ENCODE data around the gene LIPG.

DNA sequence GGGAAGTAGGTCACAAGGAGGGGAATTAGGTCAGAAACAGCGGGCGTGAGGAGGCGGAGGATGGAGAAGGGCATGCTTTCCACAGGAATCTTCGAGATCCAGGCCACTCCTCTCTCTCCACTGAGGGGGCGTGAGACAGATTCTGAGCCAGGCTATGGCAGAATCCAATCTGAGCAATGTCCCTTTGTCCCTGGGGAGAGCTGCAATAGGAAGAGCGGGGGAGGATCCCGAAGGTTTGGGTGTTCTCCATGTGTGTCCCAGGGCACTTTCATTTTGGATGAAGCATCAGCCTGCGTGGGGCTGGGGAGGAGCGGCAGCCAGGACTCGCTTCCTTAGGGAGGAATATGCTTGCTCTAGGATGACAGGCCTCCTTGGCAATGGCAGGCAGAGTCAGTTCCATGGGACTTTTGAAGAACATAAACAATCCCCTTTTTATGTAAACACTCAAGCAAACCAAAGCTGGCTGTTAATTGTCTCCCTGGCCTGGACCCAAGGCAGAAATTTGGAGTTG lies 84.0 kb downstream of the LIPG start:
- TF ChIP-seq POLR2AphosphoS5 (IDR thresholded peaks at IDR 0.05; ENCODE audit: borderline replicate concordance, low read depth, low read length): no peak
- no peak for TF ChIP-seq EZH2 (IDR thresholded peaks at IDR 0.05)
- no peak for TF ChIP-seq FOXP2 (optimal IDR thresholded peaks at IDR 0.05; ENCODE audit: control extremely low read depth, extremely low read length, insufficient read depth)
